Inferior parietal cortex (tissue), 1 donor: ENCODE results near the gene SARS2.
"Not testable (repeated sequence)": the region's sequence is repeated elsewhere in the genome, so short reads cannot be mapped to it uniquely, and the experiment has no call there.

Source experiments
- DNase-seq: peaks from one replicate; pipeline ENCODE4 v3.0.0-alpha.2; 2016; ENCODE audit errors: extremely low spot score

Gene SARS2

DNA sequence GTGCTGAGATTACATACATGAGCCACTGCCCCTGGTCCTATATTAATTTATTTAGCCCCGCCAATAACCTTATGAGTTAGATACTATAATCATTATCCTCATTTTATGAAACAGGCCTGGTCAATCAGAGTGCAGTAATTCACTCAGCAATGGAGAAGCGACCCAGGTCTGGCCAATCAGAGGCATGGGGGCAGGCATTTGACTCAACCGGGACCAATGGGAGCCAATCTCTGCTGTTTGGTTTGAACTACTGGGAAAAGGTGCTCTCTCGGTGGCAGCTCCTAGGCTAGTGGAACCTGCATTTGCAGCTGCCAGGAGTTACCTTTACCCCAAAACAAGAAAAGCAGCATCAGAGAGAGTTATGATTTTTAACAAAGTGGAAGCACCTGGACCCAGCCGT lies 37.7 kb downstream of the SARS2 start:
- no peak for DNase-seq

GRCh38 chr19:38891771-38892170 lies 38.8 kb downstream of the SARS2 start:
- DNase-seq, result peak; percentile 44

GRCh38 chr19:38890686-38891085 lies 39.9 kb downstream of the SARS2 start:
- no peak for DNase-seq

- no peak for DNase-seq
Observed at GRCh38 chr19:38889803-38890202, 40.8 kb downstream of the SARS2 start.

GRCh38 chr19:38888876-38889275 lies 41.7 kb downstream of the SARS2 start:
- DNase-seq, result no peak

DNA sequence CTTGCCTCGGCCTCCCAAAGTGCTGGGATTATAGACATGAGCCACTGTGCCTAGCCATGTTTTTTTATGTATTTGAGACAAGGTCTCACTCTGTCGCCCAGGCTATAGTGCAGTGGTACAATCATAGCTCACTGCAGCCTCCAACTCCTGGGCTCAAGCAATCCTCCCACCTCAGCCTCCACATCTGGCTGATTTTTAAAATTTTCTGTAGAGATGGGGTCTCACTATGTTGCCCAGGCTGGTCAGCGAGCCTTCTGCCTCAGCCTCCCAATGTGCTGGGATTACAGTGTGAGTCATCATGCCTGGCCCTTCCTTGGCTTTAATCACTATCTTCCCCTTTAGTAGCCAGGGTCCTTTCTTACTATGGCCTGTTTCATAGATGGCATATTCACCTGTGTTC lies 45.9 kb downstream of the SARS2 start:
- not testable (repeated sequence) for DNase-seq

DNA sequence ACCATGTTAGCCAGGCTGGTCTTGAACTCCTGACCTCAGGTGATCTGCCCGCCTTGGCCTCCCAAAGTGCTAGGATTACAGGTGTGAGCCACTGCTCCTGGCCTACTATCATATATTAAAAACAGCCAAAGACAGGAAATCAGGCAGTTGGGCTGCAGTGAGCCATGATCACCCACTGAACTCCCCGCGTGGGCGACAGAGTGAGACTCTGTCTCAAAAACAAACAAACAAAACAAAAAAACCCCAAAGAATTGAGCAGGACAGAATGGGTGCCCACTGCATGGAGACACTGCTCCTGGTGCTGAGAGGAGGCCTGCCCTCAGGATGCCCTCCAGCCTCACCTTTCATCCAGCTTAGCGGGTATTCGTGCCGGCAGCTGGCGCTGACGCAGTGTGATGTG lies 47.3 kb downstream of the SARS2 start:
- no peak for DNase-seq

- no peak for DNase-seq
Observed at GRCh38 chr19:38880882-38881609, 49.5 kb downstream of the SARS2 start.

DNA sequence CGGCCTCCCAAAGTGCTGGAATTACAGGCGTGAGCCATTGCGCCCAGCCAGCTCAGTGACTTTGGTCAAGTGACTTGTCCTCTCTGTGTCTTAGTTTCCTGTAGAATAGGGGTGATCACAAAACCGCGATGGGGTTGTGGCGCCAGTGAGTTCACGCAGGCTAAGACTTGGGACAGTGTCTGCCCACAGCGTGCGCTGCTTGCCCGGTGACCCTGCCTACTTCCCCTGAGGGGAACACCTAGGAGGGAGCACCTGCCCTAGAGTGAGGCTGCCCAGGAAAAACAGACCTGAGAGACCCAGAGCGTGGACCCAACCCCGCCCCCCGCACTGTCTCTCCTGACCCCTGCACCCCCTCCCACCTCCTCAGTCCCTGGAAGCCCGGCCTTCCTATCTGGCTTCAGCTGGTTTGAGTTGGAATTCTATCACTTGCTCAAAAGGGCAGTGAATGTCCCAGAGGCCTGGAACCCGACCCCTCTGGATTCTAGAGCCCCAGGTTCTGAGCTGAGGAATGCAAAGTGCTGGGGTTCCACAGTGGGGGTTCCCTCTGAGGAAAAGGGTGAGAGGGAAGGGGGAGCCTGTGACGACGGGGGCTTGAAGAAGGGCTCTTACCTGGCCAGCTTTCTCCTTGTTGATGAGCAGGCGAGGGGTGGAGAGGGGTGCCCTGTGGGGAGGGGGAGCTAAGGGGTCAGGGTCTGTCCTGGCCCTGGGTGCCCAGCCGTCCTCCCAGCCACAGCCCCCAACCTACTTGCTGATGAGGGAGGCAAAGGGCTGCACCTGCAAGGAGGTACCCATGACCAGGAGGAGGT lies 50.3 kb downstream of the SARS2 start:
- DNase-seq, result no peak

GRCh38 chr19:38879400-38879751 lies 51.2 kb downstream of the SARS2 start:
- no peak for DNase-seq

DNA sequence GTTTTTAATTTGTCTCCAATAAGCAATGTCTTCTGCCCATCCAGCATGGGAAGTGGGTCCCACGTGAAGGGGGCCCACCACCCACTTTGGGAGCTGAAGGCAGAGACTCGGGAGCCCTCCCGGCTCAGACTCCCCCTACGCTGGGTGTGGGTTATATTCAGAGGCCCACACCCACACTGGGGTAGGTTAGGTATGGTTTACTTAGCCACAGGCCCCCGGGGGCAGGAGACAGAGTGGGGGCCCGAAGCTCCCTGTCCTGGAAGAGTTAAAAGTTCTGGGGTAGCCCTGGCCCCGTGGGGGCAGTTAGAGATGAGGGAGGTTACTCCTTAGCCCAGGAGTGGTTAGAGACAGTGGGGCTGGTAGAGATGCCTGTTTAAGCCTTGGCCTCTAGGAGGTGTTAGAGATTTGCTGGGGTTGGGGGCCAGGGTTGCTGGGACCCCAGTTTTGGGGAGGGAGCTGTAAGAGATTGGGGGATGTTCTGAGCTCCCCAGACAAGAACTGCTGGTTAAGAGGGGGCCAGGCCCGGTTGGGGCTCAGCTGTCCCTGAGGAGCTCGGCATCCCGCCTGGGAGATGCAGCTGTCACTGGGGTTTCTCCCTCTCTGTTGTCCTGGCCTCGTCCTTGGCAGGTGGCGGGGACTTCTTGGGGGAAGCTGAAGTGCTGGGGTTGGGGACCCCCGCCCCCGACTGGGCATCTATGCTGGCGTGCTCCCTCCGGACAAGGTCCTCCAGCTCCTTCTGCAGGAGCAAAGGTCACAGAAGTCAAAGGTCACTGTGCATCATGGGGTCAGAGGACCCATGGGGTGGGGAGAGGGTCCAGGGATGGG lies 51.8 kb downstream of the SARS2 start:
- no peak for DNase-seq

DNA sequence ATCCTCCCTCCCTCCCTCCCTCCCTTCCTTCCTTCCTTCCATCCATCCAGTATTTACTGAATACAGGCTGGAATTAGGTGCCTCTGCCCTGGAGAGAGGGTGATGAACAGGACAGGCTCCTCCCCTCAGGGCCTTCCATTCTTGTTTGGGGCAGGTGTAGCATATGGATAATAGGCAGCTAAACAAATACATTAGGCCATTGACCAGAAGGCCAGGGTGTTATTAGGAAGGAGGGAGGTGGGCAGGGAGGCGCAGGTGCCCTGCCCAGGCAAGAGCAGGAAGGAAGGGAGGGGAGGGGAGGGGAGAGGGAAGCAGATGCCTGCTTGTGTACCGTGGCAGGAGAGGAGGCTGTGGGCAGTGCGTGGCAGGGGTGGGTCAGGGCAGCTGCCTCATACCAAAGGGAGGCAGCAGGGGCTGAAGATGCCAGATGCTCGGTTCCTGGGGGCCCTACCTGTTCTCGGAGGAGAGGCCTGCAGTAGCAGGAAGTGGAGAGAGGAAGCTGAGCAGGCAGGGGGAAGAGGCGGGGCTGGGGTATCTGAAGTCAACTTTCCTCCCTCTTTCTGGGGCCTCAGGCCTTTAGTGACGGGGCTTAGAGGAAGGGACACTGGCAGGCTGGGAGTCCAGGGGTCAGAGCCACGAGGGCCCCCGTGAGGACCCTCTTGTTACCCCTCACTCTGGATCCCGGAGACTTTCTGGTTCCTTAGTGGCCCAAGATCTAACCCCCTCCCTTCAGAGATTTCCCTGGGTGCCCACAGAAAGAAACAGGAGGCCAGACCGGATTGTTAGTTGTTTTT lies 52.6 kb downstream of the SARS2 start, which contains the start of gene RINL:
RINL (minus strand) TSS at position 495 of the 794 bp plus-strand sequence. CDS start 1,533 bp downstream, outside the sequence.
- DNase-seq, result no peak

GRCh38 chr19:38875656-38876395 lies 54.7 kb downstream of the SARS2 start:
- DNase-seq, result no peak

DNA sequence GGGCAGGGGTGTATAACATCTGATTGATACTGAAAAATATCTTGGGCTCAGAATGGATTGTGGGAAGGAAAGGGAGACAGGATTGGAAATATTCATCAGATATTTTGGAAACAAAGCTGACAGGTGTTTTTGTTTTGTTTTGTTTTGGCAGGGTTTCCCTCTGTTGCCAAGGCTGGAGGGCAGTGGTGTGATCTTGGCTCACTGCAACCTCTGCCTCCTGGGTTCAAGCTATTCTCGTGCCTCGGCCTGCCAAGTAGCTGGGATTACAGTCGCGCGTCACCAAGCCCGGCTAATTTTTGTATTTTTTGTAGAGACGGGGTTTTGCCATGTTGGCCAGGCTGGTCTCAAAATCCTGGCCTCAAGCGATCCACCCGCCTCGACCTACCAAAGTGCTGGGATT lies 57.2 kb downstream of the SARS2 start:
- DNase-seq, result not testable (repeated sequence)

- DNase-seq, result no peak
Observed at GRCh38 chr19:38870612-38871011, 60.0 kb downstream of the SARS2 start.

DNA sequence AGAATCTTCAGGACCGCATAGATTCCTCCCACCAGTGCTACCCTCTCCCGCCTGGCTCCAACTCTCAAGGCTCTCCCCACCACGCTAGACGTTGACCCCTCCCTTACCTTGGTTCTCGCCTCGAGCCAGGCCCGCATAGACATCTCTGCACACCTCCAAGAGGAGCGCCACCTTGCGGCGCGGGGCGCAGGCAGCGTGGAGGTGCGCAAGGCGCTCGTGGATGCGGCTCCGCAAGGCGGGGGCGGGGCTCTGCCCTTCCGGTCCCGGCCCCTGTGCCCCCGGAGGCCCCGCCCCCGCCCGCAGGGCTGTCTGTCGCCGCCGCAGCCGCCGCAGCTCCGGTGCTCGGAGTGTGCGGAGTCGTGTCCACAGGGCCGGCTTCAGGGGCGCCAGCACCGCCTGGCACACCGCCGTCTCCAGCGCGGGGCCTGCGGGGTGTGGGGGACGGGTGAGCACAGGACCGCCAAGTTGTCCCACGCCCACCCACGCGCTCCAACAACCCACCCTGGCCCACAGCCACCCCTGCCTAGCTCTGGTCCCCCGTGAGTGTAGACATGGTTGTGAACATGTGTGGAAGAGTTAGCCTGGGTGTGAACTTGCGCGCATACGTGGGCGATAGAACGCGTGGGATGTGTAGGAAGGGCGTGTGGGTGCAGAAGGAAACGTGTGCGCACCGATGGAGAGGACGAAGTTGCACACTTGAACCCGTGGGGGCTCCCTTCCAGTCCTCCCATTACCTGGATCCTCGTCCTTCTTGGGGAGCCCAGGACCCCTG lies 60.5 kb downstream of the SARS2 start:
- DNase-seq, result peak; percentile 65

GRCh38 chr19:38869160-38869835 lies 61.3 kb downstream of the SARS2 start:
- DNase-seq, result no peak

GRCh38 chr19:38868551-38868950 lies 62.0 kb downstream of the SARS2 start:
- DNase-seq, result no peak

DNA sequence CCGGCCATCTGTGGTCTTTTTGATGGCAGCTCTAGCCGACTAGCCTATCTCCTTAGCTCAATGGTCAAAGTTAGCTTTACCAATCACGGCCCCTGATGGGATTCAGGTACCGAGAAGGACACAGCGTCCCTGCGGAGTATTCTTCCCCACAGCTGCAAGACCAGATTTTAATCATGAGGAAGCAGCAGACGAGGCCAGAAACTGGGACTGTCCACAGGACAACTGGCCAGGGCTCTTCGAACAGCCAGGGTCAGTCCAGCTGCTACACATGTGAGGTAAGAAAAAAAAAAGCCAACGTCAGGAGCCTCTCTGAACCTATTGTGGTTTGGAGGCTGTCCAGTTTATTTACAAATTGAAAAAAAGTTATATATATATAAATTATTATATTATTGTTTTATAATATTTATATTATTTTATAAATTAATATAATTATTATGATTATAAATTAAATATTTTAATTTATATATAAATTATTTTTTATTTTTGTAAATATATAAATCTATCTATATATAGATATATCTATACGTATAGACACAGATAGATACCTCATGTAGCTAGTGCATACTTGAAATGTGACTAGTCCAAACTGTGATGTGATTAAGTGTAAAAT lies 63.3 kb downstream of the SARS2 start:
- DNase-seq, result no peak
